IMR-90 (cell line): ENCODE data around the gene ITGA1. TPM values are rescaled to one million over a fixed set of nuclear protein-coding genes. Genes with fewer than 3 reads are reported as not detected.
A peak's percentile ranks its signal among the peaks of the same experiment; 100 is the strongest.

Source experiments
- ATAC-seq: fragments of 200-7000 bp; cut with Tn5 transposase; 2 replicates; pipeline ENCODE4 v1.9.1; 2020; ENCODE audit warnings: low read depth, mild to moderate bottlenecking, moderate library complexity
- BruUV-seq: library from RNA; stranded (reverse); fragments of 400-500 nt; replicated peaks from 2 replicates; lab custom pipeline; 2021; lab: Mats Ljungman, UMichigan
- CTCF ChIA-PET: fragments of 300-600 bp; formaldehyde crosslinking; extraction: SDS; loops from one replicate; lab custom pipeline; 2021; ENCODE audit warnings: antibody characterized with exemption; lab: Yijun Ruan, JAX
- POLR2A ChIA-PET: fragments of 300-600 bp; sonication (Branson Sonifier 250); formaldehyde crosslinking; loops from one replicate; lab custom pipeline; 2022; ENCODE audit warnings: antibody characterized with exemption; ENCODE audit not compliant: unreplicated experiment; lab: Charles Lee
- DNase-seq: peaks from one replicate; pipeline ENCODE4 v3.0.0; 2013
- H2AFZ ChIP-seq: replicated peaks from 2 replicates; pipeline ENCODE3; 2013; ENCODE audit warnings: low read length, mild to moderate bottlenecking; ENCODE audit not compliant: poor library complexity
- H2AK5ac ChIP-seq: 2 replicates; pipeline ENCODE4 v1.6.1; 2013; ENCODE audit warnings: low read depth, low read length, inconsistent platforms
- H2AK9ac ChIP-seq: replicated peaks from 2 replicates; pipeline ENCODE3; 2013; ENCODE audit warnings: mild to moderate bottlenecking, low read depth, low read length, moderate library complexity; ENCODE audit not compliant: poor library complexity
- H2BK120ac ChIP-seq: 2 replicates; pipeline ENCODE4 v1.6.1; 2013; ENCODE audit warnings: low read depth, low read length, inconsistent platforms
- H2BK15ac ChIP-seq: 3 replicates; pipeline ENCODE4 v1.6.1; 2013; ENCODE audit warnings: low read depth, low read length, inconsistent platforms
- H2BK20ac ChIP-seq: 2 replicates; pipeline ENCODE4 v1.6.1; 2013; ENCODE audit warnings: low read depth, mild to moderate bottlenecking, inconsistent platforms, low read length, moderate library complexity
- H2BK5ac ChIP-seq: 2 replicates; pipeline ENCODE4 v1.6.1; 2013; ENCODE audit warnings: mild to moderate bottlenecking, low read depth, low read length, inconsistent platforms; ENCODE audit not compliant: poor library complexity, severe bottlenecking
- H3K14ac ChIP-seq: replicated peaks from 2 replicates; pipeline ENCODE4 v1.6.1; 2013; ENCODE audit warnings: low read depth, low read length, inconsistent platforms
- H3K18ac ChIP-seq: 2 replicates; pipeline ENCODE4 v1.6.1; 2013; ENCODE audit warnings: low read depth, low read length, control low read depth
- H3K23ac ChIP-seq: 2 replicates; pipeline ENCODE4 v1.6.1; 2013; ENCODE audit warnings: low read depth, low read length, inconsistent platforms
- H3K27ac ChIP-seq: 2 replicates; pipeline ENCODE4 v1.5.1; 2013; ENCODE audit warnings: mild to moderate bottlenecking, control low read depth, low read length; ENCODE audit not compliant: insufficient read depth
- H3K27me3 ChIP-seq: 2 replicates; pipeline ENCODE4 v1.6.1; 2013; ENCODE audit warnings: low read length; ENCODE audit not compliant: control insufficient read depth, insufficient read depth
- H3K36me3 ChIP-seq: 2 replicates; pipeline ENCODE4 v1.6.1; 2013; ENCODE audit warnings: low read length, mixed read lengths; ENCODE audit not compliant: control insufficient read depth, insufficient read depth
- H3K4ac ChIP-seq: 2 replicates; pipeline ENCODE4 v1.6.1; 2013; ENCODE audit warnings: low read depth, low read length, inconsistent platforms
- H3K4me1 ChIP-seq: 2 replicates; pipeline ENCODE4 v1.6.1; 2013; ENCODE audit warnings: low read length, mixed read lengths; ENCODE audit not compliant: control insufficient read depth, insufficient read depth
- H3K4me2 ChIP-seq: 2 replicates; pipeline ENCODE4 v1.6.1; 2013; ENCODE audit warnings: low read depth, mild to moderate bottlenecking, control low read depth, low read length, moderate library complexity
- H3K4me3 ChIP-seq: 2 replicates; pipeline ENCODE4 v1.5.1; 2013; ENCODE audit warnings: low read depth, mild to moderate bottlenecking, control low read depth, low read length, moderate library complexity; ENCODE audit not compliant: insufficient read depth
- H3K56ac ChIP-seq: 2 replicates; pipeline ENCODE4 v1.6.1; 2013; ENCODE audit warnings: low read length, inconsistent platforms; ENCODE audit not compliant: insufficient read depth; ENCODE audit errors: extremely low read depth
- H3K79me1 ChIP-seq, 2 experiments: 2 replicates each; pipeline ENCODE4 v1.6.1; 2013; ENCODE audit warnings: low read length in 2 of 2, inconsistent platforms in 1 of 2, low read depth in 1 of 2
- H3K9ac ChIP-seq: 2 replicates; pipeline ENCODE4 v1.6.1; 2013; ENCODE audit warnings: low read depth, low read length, control low read depth
- H3K9me1 ChIP-seq: 2 replicates; pipeline ENCODE4 v1.6.1; 2013; ENCODE audit warnings: low read length, inconsistent platforms; ENCODE audit not compliant: insufficient read depth
- H3K9me3 ChIP-seq: 2 replicates; pipeline ENCODE4 v1.6.1; 2013; ENCODE audit warnings: low read length; ENCODE audit not compliant: control insufficient read depth, insufficient read depth
- H4K20me1 ChIP-seq: 2 replicates; pipeline ENCODE4 v1.6.1; 2013; ENCODE audit warnings: low read length, inconsistent platforms; ENCODE audit not compliant: insufficient read depth
- H4K5ac ChIP-seq: 2 replicates; pipeline ENCODE4 v1.6.1; 2013; ENCODE audit warnings: mild to moderate bottlenecking, low read depth, low read length, control low read depth
- H4K8ac ChIP-seq, 2 experiments: 2 replicates each; pipeline ENCODE4 v1.6.1; 2013; ENCODE audit warnings: low read depth in 2 of 2, low read length in 2 of 2, control low read depth in 1 of 2, inconsistent platforms in 1 of 2
- H4K91ac ChIP-seq: 2 replicates; pipeline ENCODE4 v1.6.1; 2013; ENCODE audit warnings: low read depth, low read length, inconsistent platforms; ENCODE audit not compliant: insufficient read depth
- BHLHE40 ChIP-seq: fragments of 150-350 bp; IDR thresholded peaks from 2 replicates; pipeline ENCODE4 v1.6.1; 2016; ENCODE audit warnings: mild to moderate bottlenecking, low read depth, low read length
- CEBPB ChIP-seq: IDR thresholded peaks from 2 replicates; pipeline ENCODE4 v1.6.1; 2012; ENCODE audit warnings: low read depth, low read length, improper control_type of control experiment
- CHD1 ChIP-seq: IDR thresholded peaks from 2 replicates; pipeline ENCODE4 v1.6.1; 2012; ENCODE audit warnings: low read depth, low read length, improper control_type of control experiment
- CTCF ChIP-seq: conservative IDR thresholded peaks from 2 replicates; pipeline ENCODE4 v1.5.1; 2012; ENCODE audit warnings: mild to moderate bottlenecking, low read depth, low read length, improper control_type of control experiment
- ELK1 ChIP-seq: fragments of 150-350 bp; IDR thresholded peaks from 2 replicates; pipeline ENCODE4 v1.6.1; 2016; ENCODE audit warnings: low read depth, mild to moderate bottlenecking, low read length, moderate library complexity, borderline replicate concordance
- FOS ChIP-seq: fragments of 150-350 bp; IDR thresholded peaks from 2 replicates; pipeline ENCODE4 v1.6.1; 2016; ENCODE audit warnings: low read depth, low read length
- MAFK ChIP-seq: IDR thresholded peaks from 2 replicates; pipeline ENCODE4 v1.6.1; 2012; ENCODE audit warnings: low read depth, low read length, improper control_type of control experiment
- MAZ ChIP-seq: IDR thresholded peaks from 2 replicates; pipeline ENCODE4 v1.6.1; 2012; ENCODE audit warnings: low read depth, mild to moderate bottlenecking, low read length, improper control_type of control experiment, moderate library complexity, borderline replicate concordance
- MXI1 ChIP-seq: IDR thresholded peaks from 2 replicates; pipeline ENCODE4 v1.6.1; 2012; ENCODE audit warnings: low read depth, mild to moderate bottlenecking, low read length, moderate library complexity, borderline replicate concordance
- NFE2L2 ChIP-seq: fragments of 150-350 bp; IDR thresholded peaks from 2 replicates; pipeline ENCODE4 v1.6.1; 2016; ENCODE audit warnings: low read depth, mild to moderate bottlenecking, low read length
- POLR2A ChIP-seq: IDR thresholded peaks from 2 replicates; pipeline ENCODE4 v1.6.1; 2012; ENCODE audit warnings: mild to moderate bottlenecking, low read depth, low read length
- RAD21 ChIP-seq: IDR thresholded peaks from 2 replicates; pipeline ENCODE4 v1.6.1; 2012; ENCODE audit warnings: low read length, improper control_type of control experiment
- RCOR1 ChIP-seq: IDR thresholded peaks from 2 replicates; pipeline ENCODE4 v1.6.1; 2012; ENCODE audit warnings: mild to moderate bottlenecking, low read length, improper control_type of control experiment; ENCODE audit not compliant: insufficient replicate concordance
- RFX5 ChIP-seq: IDR thresholded peaks from 2 replicates; pipeline ENCODE4 v1.8.0; 2012; ENCODE audit warnings: low read depth, mild to moderate bottlenecking, low read length, moderate library complexity
- SMC3 ChIP-seq: fragments of 150-350 bp; IDR thresholded peaks from 2 replicates; pipeline ENCODE4 v1.6.1; 2016; ENCODE audit warnings: low read depth, mild to moderate bottlenecking, antibody characterized with exemption, low read length, moderate library complexity
- USF2 ChIP-seq: fragments of 150-350 bp; IDR thresholded peaks from 2 replicates; pipeline ENCODE4 v1.6.1; 2017; ENCODE audit warnings: mild to moderate bottlenecking, antibody characterized with exemption, low read length, low read depth
- dilution Hi-C: fragments of 300-500 bp; cut with HindIII; formaldehyde crosslinking; loops from one replicate; pipeline ENCODE4 v1.14.3; 2018; ENCODE audit warnings: low sequenced_read_pairs; ENCODE audit not compliant: unreplicated experiment
- in situ Hi-C: fragments of 300-500 bp; cut with MboI; formaldehyde crosslinking; loops from 3 replicates; pipeline ENCODE4 v1.14.3; 2019; ENCODE audit warnings: low sequenced_read_pairs, inconsistent platforms, mixed read lengths
- intact Hi-C: fragments of 100-400 bp; cut with micrococcal nuclease; formaldehyde crosslinking; loops from 2 replicates; pipeline ENCODE4 v1.10.0; 2022
- polyA plus RNA-seq, 3 experiments: library from polyadenylated mRNA; depleted of rRNA; stranded (reverse); fragments of >200 nt; gene quantifications; 2 replicates each; pipeline ENCODE4 v1.2.3, GENCODE V29; 2012; ENCODE audit warnings: low replicate concordance in 1 of 3
- total RNA-seq: library from RNA; depleted of rRNA; stranded (reverse); fragments of >200 nt; gene quantifications from 2 replicates; pipeline ENCODE4 v1.2.3, GENCODE V29; 2012

The ITGA1 gene
- total and polyA plus RNA-seq, 2 of the 4 experiments (the other 2 are of a cell fraction), result 22.3 to 95.2 TPM

- Histone ChIP-seq H4K20me1 (peaks cover 14% of the 10 kb centered on the region; the same call in 1 of the 2 replicates), H3K4me3 (no peak overlapping the region), H3K79me1 (peaks cover 7 to 42% of the 10 kb centered on the region in 2 experiments), H4K91ac (no peak overlapping the region; the same call in 1 of the 2 replicates), H4K5ac (peak overlapping the region; percentile 85; the same call in 1 of the 2 replicates), H2BK20ac (0 out of 2 replicates have a peak overlapping the region, but pooled peaks have one; percentile 65), H3K4ac (peak overlapping the region; percentile 72), H2AK5ac (no peak overlapping the region), H2AK9ac (no peak overlapping the region), H3K27me3 (no peaks in the 10 kb centered on the region), H3K9me3 (no peaks in the 10 kb centered on the region), H3K9ac (no peak overlapping the region), H2BK5ac (peak overlapping the region; percentile 90), H3K27ac (peak overlapping the region; percentile 13; the same call in 1 of the 2 replicates), H3K4me1 (peaks cover 25% of the 10 kb centered on the region), H3K23ac (peak overlapping the region; percentile 76; the same call in 1 of the 2 replicates), H3K4me2 (peak overlapping the region; percentile 83; the same call in 1 of the 2 replicates), H3K56ac (no peak overlapping the region), H3K14ac (peak overlapping the region; percentile 16; the same call in 1 of the 2 replicates), H2BK15ac (peak overlapping the region; percentile 56; the same call in 1 of the 3 replicates), H4K8ac (peak overlapping the region in 1 of 2 experiments; percentile 67; a peak in 1 of 4 replicates), H3K36me3 (peaks cover 5% of the 10 kb centered on the region; the same call in 1 of the 2 replicates), H3K18ac (peak overlapping the region; percentile 78; the same call in 1 of the 2 replicates), H2AFZ (no peak overlapping the region), H2BK120ac (peak overlapping the region; percentile 16; the same call in 1 of the 2 replicates), H3K9me1 (peaks cover 6% of the 10 kb centered on the region; the same call in 1 of the 2 replicates)
- dilution Hi-C loops, result no loop called here
- DNase-seq (no peak), ATAC-seq (no peak)
- intact Hi-C loops, result no loop called here
- CTCF ChIA-PET, result no interaction called here
- POLR2A ChIA-PET, result no interaction called here
- in situ Hi-C loops, result no loop called here
- no TSS peak for BruUV-seq
- no peak for TF ChIP-seq RCOR1
- no peak for TF ChIP-seq RFX5
- no peak for TF ChIP-seq MAFK
- no peak for TF ChIP-seq POLR2A
- no peak for TF ChIP-seq CEBPB
- TF ChIP-seq ELK1, result no peak
- TF ChIP-seq FOS, result no peak
- TF ChIP-seq MXI1, result no peak
- no peak for TF ChIP-seq CTCF
- TF ChIP-seq SMC3, result no peak
- TF ChIP-seq RAD21, result no peak
- no peak for TF ChIP-seq MAZ
- no peak for TF ChIP-seq BHLHE40
- TF ChIP-seq USF2, result no peak
- TF ChIP-seq NFE2L2, result no peak
- no peak for TF ChIP-seq CHD1
These were observed 19.3 kb downstream of the ITGA1 start for GRCh38 chr5:52807037-52807436.
